ENCODE data around the gene SOX2.
"Not testable (repeated sequence)": the region's sequence is repeated elsewhere in the genome, so short reads cannot be mapped to it uniquely, and the experiment has no call there.

SOX2 gene

GRCh38 chr3:181752202-181752671 is 40.5 kb downstream of the SOX2 start:
- DNase-seq, result peak in 32 of 51 donors; percentile 9 to 86 (median 43)

GRCh38 chr3:181753391-181753790 is 41.7 kb downstream of the SOX2 start:
- peak in 4 of 51 donors; percentile 11 to 40 (median 12) for DNase-seq

GRCh38 chr3:181755959-181756358 is 44.2 kb downstream of the SOX2 start:
- peak in 1 of 51 donors; percentile 29 for DNase-seq

- peak in 12 of 51 donors; percentile 6 to 41 (median 21) for DNase-seq
Measured at GRCh38 chr3:181756645-181757297, 45.0 kb downstream of the SOX2 start.

DNA sequence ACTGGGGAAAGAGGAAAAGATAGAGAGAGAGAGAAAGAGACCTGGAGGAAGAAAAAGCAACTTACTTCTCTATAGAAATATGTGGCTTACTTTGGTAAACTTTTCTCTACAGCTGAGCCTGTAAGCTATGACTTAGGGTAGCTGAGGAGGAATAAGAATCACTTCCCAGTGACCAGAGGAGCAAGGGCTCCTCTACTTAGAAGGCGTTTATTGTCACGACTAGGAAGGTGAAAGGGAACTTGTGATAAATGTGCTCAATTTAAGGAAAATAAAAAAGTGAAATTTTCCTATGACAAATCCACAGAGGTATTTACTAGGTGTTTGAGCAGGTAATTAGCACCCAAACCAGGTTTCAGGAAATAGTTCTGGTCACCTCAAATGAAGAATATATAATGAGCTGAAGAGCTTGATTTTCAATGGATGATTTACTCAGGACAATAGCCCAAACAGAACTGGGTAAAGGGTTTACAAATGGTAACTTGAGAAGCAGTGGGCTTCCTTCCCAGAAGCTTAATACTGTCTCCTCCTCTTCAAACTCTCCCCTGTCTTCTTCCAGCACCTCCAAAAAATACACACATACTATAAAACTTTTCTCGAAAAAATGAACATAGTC is 46.1 kb downstream of the SOX2 start:
- DNase-seq, result peak in 1 of 51 donors; percentile 31

DNA sequence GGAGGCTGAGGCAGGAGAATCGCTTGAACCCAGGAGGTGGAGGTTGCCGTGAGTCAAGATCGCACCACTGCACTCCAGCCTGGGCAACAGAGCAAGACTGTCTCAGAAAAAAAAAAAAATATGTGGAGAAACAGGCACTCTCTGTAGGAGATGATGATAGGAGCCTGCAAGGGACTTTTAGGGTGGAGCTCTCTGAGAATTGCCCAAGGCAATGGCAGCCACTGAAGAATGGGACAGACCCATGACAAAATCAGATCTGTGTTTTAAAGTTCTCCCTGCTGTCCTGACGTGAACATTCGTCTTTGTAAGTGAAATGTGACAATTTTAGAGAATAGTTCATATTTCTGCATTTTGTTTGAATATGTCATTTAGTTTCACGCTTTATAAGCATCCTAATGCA is 50.2 kb downstream of the SOX2 start:
- no peak for DNase-seq

DNA sequence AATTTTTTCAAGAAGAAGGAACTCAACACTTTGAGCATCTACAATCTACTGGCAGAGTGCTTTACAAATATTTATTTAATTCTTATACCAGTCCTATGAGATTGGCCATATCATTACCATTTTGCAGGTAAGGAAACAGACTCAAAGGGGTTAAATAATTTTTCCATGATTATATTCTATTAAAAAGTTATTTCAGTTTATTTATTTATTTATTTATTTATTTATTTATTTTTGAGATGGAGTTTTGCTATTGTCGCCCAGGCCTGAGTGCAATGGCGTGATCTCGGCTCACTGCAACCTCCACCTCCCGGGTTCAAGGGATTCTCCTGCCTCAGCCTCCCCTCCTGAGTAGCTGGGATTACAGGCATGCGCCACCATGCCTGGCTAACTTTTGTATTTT is 52.3 kb downstream of the SOX2 start:
- DNase-seq, result not testable (repeated sequence)

Measured in hypothalamus (tissue), 51 donors.